ENCODE data around the gene PCP4L1.
"Not testable (repeated sequence)": the region's sequence is repeated elsewhere in the genome, so short reads cannot be mapped to it uniquely, and the experiment has no call there.

The PCP4L1 gene

DNA sequence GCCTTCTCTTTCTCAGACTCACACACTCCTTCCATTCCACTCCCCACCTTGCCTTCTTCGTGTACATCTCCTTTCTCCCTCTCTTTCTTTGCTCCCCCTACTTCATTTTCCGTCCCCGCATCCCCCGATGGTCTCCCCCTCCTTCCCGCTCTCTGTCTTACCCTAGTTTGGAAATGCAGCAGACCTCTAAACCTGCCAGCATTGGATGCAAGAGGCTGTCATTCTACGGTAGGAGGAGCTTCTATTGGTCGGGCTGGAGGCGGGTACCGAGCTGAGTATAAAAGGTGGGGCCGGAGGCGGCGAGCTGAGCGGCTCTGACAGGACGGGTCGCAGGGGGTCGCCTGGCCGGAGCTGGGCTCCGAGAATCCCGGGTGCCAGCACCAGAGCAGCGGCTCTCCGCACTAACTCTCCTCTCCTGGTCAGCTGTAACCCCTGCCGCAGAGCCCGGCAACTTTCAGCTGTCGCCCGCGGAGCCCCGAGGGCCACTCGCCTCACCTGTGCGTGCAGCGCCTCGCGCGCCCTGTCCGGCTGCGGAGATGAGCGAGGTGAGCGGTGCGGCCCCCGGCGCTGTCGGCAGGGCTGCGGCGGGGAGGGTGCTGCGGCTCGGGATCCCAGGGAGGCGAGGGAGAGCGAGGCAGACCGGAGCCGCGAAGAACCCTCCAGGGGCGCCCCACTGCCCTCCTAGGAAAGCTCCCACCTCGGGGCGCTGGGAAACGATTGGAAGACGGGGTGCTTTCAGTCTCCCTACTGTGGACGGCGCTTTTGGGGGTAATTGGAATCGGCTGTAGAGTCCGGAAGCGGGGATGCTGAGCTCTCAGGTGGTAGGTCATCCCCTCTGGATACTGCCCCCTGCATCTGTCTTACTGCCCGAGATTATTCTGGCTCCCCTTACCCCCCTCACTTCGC is at the start of gene PCP4L1:
PCP4L1 (plus strand) TSS at position 307 of the 906 bp plus-strand sequence; CDS start at position 537, 230 bp downstream.
- FAIRE-seq (no peak), DNase-seq (ENCODE audit: low spot score) (no peak)

DNA sequence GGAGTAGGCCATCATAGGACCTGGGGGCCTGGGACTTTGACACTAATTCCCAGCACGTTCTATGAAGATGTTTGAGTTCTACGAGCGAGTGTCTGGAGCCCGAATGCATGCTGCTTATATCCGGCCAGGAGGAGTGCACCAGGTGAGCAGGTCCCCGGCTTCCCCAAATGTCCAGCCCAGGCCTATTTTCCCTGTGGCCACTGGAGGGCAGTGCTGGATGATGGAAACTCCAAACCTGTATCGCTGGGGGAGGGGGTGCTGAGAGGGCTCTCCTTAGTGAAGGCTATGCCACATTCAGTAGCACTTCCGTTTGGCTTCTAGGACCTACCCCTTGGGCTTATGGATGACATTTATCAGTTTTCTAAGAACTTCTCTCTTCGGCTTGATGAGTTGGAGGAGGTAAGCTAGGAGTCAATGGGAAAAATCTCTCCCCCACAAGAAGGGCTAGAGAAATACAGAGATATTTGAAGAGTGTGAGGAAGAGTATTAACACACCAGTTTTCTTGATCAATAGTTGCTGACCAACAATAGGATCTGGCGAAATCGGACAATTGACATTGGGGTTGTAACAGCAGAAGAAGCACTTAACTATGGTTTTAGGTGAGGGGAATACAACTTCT is 48.6 kb upstream of the PCP4L1 start:
- peak; percentile 51 for DNase-seq (ENCODE audit: low spot score)
- no peak for FAIRE-seq

DNA sequence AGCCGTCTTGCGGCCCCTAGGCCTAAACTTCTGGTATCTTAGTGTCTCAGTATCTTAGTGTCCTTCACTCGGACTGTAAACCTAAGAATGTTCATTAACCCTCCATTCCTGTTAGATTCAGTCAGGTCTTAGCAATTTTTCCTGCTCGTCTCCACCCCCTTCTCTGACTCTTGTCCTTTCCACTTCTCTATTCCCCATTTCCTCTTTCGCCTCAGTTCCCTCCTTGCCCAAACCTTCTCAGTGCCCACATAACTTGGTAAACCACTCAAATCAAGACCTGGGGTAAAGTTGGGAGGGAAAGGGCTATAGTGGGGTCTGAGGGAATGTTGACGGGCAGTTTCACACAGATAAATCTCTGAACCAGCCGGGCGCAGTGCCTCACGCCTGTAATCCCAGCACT is 44.2 kb upstream of the PCP4L1 start:
- DNase-seq (ENCODE audit: low spot score) (no peak), FAIRE-seq (no peak)

DNA sequence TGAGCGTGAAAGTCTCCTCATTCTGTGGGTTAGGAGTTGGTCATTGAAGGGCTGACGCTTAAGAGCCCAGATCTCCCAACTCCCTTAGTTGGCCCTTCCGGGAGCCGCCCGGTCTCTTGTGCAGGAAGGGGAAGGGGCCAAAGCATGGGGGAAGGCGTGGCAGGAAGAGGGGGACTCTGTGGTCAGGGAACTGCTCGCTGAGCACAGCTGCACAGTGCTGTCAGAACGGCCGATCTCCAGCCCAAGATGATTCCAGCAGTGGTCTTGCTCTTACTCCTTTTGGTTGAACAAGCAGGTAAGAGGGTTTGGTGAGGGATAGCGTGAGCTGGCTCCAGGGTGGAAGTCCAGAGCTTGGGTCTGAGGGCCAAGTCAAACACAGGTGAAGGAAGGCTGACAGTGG is 43.5 kb upstream of the PCP4L1 start, which contains the start of gene FCER1G:
FCER1G (plus strand) TSS at position 220 of the 400 bp plus-strand sequence; CDS start at position 247, 27 bp downstream.
- FAIRE-seq (no peak), DNase-seq (ENCODE audit: low spot score) (no peak)

DNA sequence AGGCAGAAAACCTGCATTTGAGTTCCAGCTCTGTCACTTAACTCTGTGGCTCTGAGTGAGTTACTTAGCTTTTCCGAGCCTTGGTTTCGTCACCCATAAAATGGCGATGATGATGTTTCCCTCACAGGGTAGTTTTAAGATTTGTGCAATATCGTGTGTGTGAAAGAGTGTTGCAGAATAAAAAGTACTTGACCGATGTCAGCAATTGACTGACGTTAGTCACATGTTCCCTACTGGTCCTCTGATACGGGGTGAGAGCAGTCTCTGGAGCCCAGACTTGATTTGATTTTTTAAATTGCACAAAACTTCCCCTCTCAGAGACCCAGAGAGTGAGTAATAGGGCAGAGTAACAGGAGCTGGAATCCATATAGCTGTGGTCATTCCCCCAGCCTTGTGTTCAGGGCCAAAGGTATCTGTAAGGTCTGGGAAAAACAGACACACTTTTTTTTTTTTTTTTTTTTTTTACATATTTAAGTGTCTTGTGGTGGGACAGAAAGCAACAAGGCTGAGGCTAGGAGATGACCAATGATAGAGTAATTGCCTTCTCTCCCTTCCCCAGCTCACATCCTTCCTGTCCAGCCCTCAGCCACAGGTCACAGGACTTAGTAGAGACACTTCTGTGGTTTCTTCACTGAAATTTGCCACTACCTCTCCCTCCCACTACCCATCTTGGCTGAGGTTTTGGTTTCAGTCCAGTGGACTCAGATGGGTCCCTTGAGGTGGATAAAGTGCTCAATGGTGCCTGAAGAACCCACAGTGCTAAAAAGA is 41.4 kb upstream of the PCP4L1 start:
- peak; percentile 90 for FAIRE-seq

DNA sequence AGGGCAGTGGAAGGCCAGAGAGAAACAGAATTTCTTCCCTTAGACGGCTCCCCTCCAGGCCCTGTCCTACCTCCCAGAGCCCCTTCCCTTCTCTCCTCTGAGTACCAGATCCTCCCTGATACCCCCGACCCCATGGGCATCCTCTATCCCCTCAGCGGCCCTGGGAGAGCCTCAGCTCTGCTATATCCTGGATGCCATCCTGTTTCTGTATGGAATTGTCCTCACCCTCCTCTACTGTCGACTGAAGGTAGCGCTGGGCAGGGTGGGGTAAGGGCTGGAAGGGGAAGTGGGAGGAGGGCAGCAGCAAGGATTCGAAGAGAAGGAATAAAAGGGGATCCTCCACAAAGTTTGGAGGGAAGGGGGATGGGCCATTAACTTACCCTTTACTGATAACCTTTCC is 40.7 kb upstream of the PCP4L1 start:
- no peak for DNase-seq (ENCODE audit: low spot score)

More for the DNA sequence above, 41.4 kb upstream of the PCP4L1 start:
- DNase-seq (ENCODE audit: low spot score) = peak; percentile 89

DNA sequence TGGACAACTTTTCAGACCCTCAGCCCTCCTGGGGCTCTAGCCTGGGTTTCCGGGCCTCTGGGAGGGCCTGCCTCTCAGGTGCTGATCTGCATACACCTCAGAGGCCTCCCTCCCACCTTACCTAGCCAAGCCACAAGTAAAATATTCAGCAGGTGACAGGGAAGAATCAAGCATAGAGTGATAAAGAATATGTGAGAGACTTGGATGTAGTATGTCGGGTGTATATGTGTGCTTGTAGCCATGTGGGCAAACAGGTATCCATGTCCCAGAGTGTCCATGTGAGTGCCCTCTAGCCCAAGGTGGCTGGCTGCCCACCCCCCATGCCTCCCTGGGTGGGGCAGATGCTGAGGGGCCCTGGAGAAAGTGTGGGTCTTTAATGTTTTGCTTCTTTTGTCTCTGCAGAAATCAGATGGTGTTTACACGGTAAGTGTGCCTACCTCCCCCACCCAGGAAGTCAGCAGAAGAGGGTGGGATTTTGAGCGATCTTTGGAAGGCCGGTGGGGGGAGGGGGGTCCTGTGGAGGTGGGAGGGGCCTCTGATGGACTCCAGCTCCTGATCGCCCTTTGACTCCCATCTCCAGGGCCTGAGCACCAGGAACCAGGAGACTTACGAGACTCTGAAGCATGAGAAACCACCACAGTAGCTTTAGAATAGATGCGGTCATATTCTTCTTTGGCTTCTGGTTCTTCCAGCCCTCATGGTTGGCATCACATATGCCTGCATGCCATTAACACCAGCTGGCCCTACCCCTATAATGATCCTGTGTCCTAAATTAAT is 40.1 kb upstream of the PCP4L1 start:
- no peak for FAIRE-seq
- no peak for DNase-seq (ENCODE audit: low spot score)

More for the DNA sequence above, 40.7 kb upstream of the PCP4L1 start:
- FAIRE-seq = no peak

DNA sequence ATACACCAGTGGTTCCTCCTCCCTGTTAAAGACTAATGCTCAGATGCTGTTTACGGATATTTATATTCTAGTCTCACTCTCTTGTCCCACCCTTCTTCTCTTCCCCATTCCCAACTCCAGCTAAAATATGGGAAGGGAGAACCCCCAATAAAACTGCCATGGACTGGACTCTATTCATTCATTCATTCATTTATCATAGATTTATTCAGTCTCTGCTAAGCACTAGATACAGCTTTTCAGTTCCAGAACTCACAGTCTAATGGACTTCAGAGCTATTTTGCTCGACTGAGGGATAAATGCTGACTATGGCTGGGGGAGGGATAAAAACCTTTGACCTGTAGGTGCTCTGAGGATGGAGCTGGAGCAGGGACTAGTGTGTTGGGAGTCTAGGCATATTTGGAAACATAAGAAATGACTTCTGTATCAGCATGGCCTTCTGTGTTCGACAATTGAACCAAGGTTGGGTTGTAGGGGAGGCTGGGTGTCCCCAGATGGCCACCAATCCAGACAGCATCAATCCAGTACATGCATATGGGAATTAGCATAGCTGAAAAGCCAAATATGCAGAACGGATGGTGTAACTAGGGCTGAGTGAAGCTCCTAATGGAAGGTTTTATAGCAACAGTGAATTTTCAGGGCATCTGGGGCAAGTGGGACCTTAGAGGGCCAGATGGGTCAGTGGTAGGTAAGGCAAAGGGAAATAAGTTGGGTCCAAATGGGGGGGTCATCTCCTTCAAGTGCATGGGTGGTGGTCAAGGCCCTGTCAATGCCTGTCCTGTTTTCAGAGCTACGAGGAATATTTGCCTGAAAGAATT is 39.3 kb upstream of the PCP4L1 start:
- no peak for FAIRE-seq

DNA sequence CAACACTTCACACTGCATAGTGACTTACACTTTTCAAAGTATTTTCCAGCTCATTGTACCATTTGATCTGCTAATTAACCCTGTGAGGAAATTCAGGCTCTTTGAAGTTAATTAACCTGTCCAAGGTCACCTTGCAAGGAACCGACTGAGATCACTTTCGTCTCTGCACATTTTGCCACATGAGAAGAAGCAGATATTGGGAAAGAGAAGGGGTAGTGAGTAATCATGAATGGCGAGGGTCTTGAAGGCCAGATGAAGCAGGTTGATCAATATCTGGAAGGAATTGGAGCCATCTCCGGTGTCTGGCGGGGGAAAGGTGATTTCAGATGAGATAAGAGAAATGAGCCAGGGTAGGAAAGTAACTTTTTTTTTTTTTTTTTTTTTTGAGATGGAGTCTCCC is 38.5 kb upstream of the PCP4L1 start:
- DNase-seq (ENCODE audit: low spot score) (no peak), FAIRE-seq (no peak)

More for the DNA sequence above, 39.3 kb upstream of the PCP4L1 start:
- DNase-seq (ENCODE audit: low spot score) = no peak

DNA sequence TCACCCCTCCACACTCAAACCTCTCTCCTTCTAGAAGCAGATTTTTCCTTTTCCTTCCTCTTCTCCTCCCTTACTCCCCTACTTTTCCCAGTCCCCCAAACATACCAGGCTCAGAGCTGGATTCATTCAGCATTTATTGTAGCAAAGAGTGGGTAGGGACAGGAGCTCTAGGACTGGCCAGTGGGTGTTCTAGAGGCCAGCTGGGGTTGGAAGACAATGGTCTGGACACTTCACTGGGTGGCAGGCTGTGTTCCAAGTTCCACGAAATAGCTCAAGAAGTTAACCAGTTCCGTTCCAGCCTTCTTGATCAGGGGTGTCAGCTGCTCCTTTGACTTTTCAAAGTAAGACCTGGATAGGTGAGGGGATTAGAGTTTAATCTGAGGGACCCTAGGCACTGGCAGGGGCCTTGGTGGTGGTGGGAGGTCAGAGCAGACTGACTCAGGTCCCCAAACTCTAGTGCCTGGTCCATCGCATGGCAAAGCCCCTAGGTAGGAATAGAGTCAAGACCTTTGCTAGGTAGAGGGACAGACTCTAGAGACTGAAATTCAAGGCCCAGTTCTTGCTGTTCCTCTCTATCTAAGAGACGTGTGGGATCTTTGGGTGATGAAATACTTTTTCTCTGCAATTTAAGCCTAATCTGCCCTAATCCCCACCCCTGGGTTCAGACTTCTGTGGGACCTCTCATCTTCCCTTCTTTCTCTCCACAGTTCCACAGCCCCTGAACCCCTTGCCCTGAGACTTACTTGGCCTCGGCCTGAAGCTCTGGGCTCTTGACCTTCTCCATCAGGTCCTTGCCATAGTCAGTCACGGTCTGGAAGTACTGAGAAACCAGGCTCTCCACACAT is 36.1 kb upstream of the PCP4L1 start:
- FAIRE-seq (no peak), DNase-seq (ENCODE audit: low spot score) (no peak)

DNA sequence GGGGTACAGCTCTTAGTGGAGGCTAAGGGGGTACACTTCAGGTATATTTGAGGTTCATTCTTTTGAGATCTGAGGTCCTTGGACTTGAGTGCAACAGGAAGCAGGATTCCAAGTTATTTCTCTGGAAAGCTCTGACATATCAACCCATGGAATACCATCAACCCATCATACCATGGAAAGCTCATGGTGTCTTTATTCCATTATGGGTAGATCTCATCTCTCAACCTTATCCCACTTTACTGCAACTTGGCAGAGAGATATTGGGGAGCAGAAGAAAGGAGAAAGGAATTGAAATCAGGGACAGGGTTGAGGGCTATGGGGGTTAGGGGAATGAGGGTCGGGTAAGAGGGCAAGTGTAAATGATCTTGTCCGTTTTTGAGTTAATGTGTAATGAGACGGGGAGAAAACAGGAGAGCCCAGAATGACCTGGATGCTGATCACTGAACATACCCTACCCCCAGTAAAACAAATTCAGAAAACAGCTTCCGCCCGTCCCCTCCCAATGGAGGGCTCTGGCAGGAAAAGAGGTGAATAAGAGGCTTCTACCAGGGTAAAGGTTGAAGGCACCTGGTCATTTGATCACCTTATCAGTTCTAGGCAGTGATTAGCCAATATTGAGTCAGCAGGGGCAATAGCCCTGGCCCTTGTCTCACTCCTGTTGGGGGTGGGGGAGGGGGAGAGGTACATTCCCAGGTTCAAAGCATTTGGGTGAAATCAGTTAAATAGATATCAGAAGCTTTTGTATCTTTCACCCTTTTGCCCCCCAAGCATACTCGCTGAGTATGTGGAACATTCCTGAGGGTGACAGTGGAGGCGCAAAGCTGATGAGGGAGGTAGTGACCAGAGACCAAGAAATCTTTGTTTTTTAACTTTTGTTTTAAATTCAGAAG is 34.5 kb upstream of the PCP4L1 start:
- no peak for DNase-seq (ENCODE audit: low spot score)
- no peak for FAIRE-seq

DNA sequence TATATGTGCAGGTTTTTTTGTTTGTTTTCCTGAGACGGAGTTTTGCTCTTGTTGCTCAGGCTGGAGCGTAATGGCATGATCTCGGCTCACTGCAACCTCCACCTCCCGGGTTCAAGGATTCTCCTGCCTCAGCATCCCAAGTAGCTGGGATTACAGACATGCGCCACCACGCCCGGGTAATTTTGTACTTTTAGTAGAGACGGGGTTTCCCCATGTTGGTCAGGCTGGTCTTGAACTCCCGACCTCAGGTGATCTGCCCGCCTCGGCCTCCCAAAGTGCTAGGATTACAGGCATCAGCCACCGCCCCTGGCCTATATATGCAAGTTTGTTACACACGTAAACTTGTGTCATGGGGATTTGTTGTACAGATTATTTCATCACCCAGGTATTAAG is 33.9 kb upstream of the PCP4L1 start:
- FAIRE-seq; DNase-seq (ENCODE audit: low spot score): not testable (repeated sequence)

DNA sequence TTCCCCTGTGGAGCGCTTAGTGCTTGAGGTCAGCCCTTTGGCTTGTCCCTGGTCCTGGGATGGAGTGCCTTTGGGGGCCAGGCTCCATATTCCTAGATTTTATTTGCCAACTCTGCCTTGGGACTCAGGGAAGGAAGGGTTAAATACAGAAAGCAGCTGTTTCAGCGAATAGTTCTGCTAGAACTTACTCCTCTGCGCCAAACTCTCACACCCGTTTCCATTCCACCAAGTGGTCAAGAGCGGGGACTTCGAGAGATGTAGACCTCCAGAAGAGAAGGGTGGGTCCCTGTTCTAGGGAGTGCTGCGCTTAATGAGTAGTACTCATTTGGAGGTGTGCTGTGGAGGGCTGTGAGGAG is 33.4 kb upstream of the PCP4L1 start:
- DNase-seq (ENCODE audit: low spot score) (no peak), FAIRE-seq (no peak)

DNA sequence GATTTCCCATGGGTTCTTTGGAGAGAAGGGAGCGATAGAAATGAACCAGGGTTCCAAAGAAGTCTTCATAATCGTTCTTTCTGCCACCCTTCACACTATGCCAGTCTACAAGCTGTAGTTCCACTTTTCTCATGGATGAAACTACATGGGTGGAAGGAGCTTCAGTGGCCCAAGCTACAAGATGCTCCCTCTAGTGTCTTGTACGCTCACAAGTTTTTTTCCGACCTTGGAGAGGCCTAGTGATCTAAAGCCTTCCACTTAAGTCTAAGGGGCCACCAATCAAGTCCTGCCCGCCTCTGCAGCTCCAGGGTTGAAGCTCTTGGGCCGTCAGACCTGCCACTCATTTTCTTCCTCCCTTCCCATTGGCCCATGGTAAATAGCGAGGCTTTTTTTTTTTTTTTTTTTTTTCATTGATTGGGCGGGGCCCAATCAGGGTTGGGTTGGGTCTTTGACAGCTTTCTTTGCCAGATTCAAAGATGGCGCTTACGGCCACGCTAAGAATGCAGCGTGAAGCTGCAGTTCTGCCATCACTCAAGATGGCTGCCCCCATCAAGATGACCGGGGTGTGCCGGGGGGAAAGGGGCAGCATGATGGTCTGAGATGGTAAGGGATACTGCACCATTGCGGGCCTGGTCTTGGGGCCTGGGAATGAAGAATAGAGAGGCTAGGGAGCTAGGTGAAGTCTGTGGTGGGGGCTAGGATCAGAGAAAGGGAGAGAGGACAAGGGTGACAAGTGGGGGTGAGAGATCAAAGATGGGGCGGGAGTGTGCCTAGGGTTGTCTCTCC is 32.8 kb upstream of the PCP4L1 start, which contains the start of gene TOMM40L:
TOMM40L (plus strand) TSS at position 527 of the 786 bp plus-strand sequence. CDS start 430 bp downstream, outside the sequence.
- FAIRE-seq (peak; percentile 94), DNase-seq (ENCODE audit: low spot score) (peak; percentile 98)

DNA sequence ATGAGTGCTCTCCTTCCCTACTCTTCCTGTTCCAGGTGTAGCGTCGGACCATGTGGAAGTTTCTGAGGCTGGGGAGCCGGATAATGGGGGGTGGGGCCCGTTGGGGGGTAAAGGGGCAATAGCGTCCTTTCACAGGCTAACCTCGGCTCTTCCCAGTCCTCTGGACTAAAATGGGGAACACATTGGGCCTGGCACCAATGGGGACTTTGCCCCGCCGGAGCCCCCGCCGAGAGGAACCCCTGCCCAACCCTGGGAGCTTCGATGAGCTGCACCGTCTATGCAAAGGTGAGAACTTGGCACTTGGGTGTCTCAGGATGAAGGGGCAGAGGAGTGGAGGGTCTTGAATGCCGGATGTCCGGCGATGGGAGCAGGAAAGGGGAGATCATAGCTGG is 32.2 kb upstream of the PCP4L1 start:
- FAIRE-seq (no peak), DNase-seq (ENCODE audit: low spot score) (no peak)

DNA sequence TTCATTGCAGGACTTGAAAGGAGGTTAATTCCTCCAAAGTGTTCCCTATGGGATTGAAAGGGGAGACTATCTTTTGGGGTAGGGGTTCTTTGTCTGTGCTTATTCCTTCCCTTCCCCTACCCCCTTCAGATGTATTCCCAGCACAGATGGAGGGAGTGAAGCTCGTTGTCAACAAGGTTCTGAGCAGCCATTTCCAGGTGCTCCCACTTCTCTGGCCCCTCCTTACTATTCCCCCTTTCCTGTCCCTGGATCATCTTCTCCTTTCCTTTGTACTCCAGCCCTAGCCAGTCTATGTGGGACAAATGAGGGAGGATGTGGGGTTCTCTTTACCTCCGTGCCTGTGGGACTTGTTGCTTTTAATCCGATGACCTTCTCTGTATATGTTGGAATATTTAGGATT is 31.8 kb upstream of the PCP4L1 start:
- FAIRE-seq = no peak
- DNase-seq (ENCODE audit: low spot score) = no peak

DNA sequence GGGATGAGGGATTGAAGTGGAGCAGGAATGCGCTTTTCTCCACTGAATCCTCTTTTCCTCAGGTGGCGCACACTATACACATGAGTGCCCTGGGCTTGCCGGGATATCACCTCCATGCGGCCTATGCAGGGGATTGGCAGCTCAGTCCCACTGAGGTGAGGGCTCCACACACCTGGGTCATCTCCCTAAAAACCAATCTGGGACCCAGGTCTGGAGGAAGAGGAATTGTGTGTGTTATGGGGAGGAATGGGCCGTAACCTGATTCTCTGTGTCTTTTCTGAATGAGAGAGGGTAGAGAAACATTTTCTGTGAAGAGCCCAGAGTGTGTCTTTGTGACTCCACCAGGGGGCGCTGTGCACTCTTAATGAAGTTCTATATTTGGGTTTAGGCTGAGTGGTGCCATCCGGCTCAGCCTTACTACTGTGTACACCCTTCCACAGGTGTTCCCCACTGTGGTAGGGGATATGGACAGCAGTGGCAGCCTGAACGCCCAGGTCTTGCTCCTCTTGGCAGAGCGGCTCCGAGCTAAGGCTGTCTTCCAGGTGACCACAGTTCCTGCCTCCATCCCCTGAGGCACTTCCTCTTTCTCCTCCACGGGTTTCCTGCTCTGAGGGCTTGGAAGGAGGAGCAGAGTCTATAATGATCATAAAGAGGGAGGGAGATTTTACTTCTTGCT is 31.2 kb upstream of the PCP4L1 start:
- FAIRE-seq (no peak), DNase-seq (ENCODE audit: low spot score) (peak; percentile 51)

Measured in RCC 7860 (cell line).